Neural cell (in vitro differentiated cells): Measurements from ENCODE around the gene FCRL6.

Source experiments
- CTCF ChIP-seq: fragments of 450-650 bp; IDR thresholded peaks from 2 replicates; pipeline ENCODE4 v1.5.1; 2014; ENCODE audit warnings: antibody characterized with exemption, mild to moderate bottlenecking, moderate library complexity; ENCODE audit not compliant: poor library complexity, severe bottlenecking
- EP300 ChIP-seq: fragments of 450-650 bp; conservative IDR thresholded peaks from 2 replicates; pipeline ENCODE4 v1.6.1; 2014; ENCODE audit warnings: antibody characterized with exemption, mild to moderate bottlenecking, moderate library complexity; ENCODE audit not compliant: poor library complexity, severe bottlenecking
- POLR2AphosphoS5 ChIP-seq: IDR thresholded peaks from 2 replicates; pipeline ENCODE4 v1.6.1; 2012
- REST ChIP-seq: IDR thresholded peaks from 2 replicates; pipeline ENCODE4 v1.6.1; 2012; ENCODE audit warnings: borderline replicate concordance
- SMC3 ChIP-seq: fragments of 450-650 bp; conservative IDR thresholded peaks from 2 replicates; pipeline ENCODE4 v1.6.1; 2014; ENCODE audit warnings: antibody characterized with exemption, mild to moderate bottlenecking, moderate library complexity; ENCODE audit not compliant: poor library complexity
- TAF1 ChIP-seq: IDR thresholded peaks from 2 replicates; pipeline ENCODE4 v1.6.1; 2012; ENCODE audit warnings: low read depth

- TF ChIP-seq CTCF (no peak), POLR2AphosphoS5 (no peak), TAF1 (no peak), EP300 (no peak), REST (no peak), SMC3 (no peak)
Measured at GRCh38 chr1:159778266-159778665, 23.9 kb upstream of the FCRL6 start.
